Measurements from ENCODE around the gene PTOV1. TPM values are rescaled to one million over a fixed set of nuclear protein-coding genes. Genes with fewer than 3 reads are reported as not detected.

PTOV1 gene
- total and polyA plus RNA-seq, 2 of the 8 experiments (the other 6 are each of a cell fraction or from before 2014, with no cell fraction given) = 147 to 251 TPM

DNA sequence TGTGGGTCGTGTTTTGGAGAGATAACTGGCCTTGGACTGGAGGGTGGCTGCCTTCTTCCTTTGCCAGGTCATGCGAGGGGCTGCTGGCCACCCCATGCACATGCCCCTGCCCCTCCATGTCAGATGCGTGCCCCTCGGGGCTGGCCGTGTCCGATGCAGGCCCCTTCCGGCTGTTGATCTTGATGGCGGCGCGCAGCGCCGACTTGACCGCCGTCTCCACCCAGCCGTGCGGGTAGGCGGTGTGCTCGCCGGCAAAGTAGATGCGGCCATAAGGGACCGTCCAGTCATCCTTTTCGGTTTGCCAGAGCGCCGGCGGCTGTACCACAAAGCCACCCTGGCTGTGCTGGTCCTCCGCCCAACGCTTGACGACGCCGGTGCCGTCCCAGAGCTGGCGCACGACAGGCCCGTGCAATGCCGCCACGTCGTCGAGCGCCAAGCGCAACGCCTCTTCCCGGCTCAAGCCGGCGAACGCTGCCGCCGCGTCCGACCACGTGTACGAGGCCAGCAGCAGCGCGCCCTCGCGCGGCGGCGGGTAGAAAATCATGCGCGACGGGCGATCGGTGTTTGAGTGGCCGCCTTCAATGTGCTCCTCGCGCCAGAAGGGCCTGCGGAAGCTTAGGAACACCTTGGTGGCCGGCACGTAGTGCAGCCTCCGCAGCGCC lies 38.9 kb downstream of the PTOV1 start (continued):
- peak; percentile 71 for TF ChIP-seq NANOG (IDR thresholded peaks at IDR 0.05; ENCODE audit: insufficient read depth, low read depth, low read length, poor library complexity, severe bottlenecking)

Measured in H1 (cell line).